H1 (cell line): ENCODE data around the gene OSTC. TPM values are rescaled to one million over a fixed set of nuclear protein-coding genes. Genes with fewer than 3 reads are reported as not detected.

Experiments used
- CTCF ChIA-PET: fragments of 300-600 bp; sonication (Branson Sonifier 250); formaldehyde crosslinking; loops from one replicate; lab custom pipeline; 2021; ENCODE audit not compliant: partially characterized antibody; lab: Charles Lee
- POLR2A ChIA-PET: fragments of 300-600 bp; sonication (Branson Sonifier 250); formaldehyde crosslinking; loops from one replicate; lab custom pipeline; 2021; ENCODE audit warnings: inconsistent platforms; ENCODE audit not compliant: partially characterized antibody; lab: Charles Lee
- DNase-seq, 2 experiments: peaks; one replicate each; pipeline versions ENCODE4 v3.0.0 to v3.0.0-alpha.2; 2010 to 2022; ENCODE audit warnings: low spot score in 2 of 2, low read depth in 1 of 2, mixed read lengths in 1 of 2
- FAIRE-seq: peaks from 2 replicates; lab custom pipeline; 2011; peaks lifted over from hg19 to GRCh38; lab: Jason Lieb, UNC
- H2AFZ ChIP-seq: 2 replicates; pipeline ENCODE4 v1.8.1; 2012; ENCODE audit warnings: low read length, inconsistent platforms
- H2AK5ac ChIP-seq: 2 replicates; pipeline ENCODE4 v1.6.1; 2013; ENCODE audit warnings: low read depth, low read length
- H2BK120ac ChIP-seq: replicated peaks from 2 replicates; pipeline ENCODE3; 2013; ENCODE audit warnings: low read depth, low read length, inconsistent platforms
- H2BK12ac ChIP-seq: 2 replicates; pipeline ENCODE4 v1.6.1; 2013; ENCODE audit warnings: low read depth, low read length
- H2BK15ac ChIP-seq: 2 replicates; pipeline ENCODE4 v1.6.1; 2013; ENCODE audit warnings: low read length
- H2BK20ac ChIP-seq: 2 replicates; pipeline ENCODE4 v1.6.1; 2013; ENCODE audit warnings: low read length
- H2BK5ac ChIP-seq: 2 replicates; pipeline ENCODE4 v1.6.1; 2013; ENCODE audit warnings: low read depth, low read length
- H3K14ac ChIP-seq: 2 replicates; pipeline ENCODE4 v1.6.1; 2013; ENCODE audit warnings: inconsistent platforms; ENCODE audit not compliant: insufficient read length
- H3K18ac ChIP-seq: 2 replicates; pipeline ENCODE4 v1.6.1; 2013; ENCODE audit warnings: low read length; ENCODE audit errors: extremely low read depth
- H3K23ac ChIP-seq: 2 replicates; pipeline ENCODE4 v1.6.1; 2013; ENCODE audit warnings: inconsistent platforms; ENCODE audit not compliant: insufficient read length
- H3K23me2 ChIP-seq: 2 replicates; pipeline ENCODE4 v1.6.1; 2013; ENCODE audit warnings: low read depth, low read length
- H3K27ac ChIP-seq: 2 replicates; pipeline ENCODE4 v1.6.1; 2011; ENCODE audit warnings: low read depth, low read length, inconsistent platforms
- H3K27me3 ChIP-seq, 4 experiments: replicated peaks in 1 of 4; 1 replicate in 1 of 4; 2 replicates in 3 of 4; pipeline versions ENCODE4 v1.6.1 to v1.8.1; 2011 to 2013; ENCODE audit warnings: low read length in 3 of 4, mild to moderate bottlenecking in 3 of 4, inconsistent platforms in 2 of 4, mixed read lengths in 2 of 4, moderate library complexity in 1 of 4; ENCODE audit not compliant: control insufficient read depth in 3 of 4, insufficient read depth in 3 of 4; ENCODE audit errors: extremely low read depth in 1 of 4
- H3K36me3 ChIP-seq, 4 experiments: 2 replicates each; pipeline versions ENCODE4 v1.6.1 to v1.8.1; 2011 to 2013; ENCODE audit warnings: mild to moderate bottlenecking in 4 of 4, low read length in 3 of 4, moderate library complexity in 2 of 4, control low read depth in 1 of 4, inconsistent platforms in 1 of 4; ENCODE audit not compliant: insufficient read depth in 4 of 4, control insufficient read depth in 2 of 4
- H3K4ac ChIP-seq: replicated peaks from 2 replicates; pipeline ENCODE3; 2013; ENCODE audit warnings: low read length, low read depth, mixed read lengths, inconsistent platforms; ENCODE audit not compliant: insufficient read length
- H3K4me1 ChIP-seq, 4 experiments: replicated peaks in 1 of 4; 1 replicate in 1 of 4; 2 replicates in 3 of 4; pipeline versions ENCODE4 v1.6.1 to v1.8.1; 2011 to 2013; ENCODE audit warnings: low read length in 3 of 4, inconsistent platforms in 2 of 4, mixed read lengths in 1 of 4; ENCODE audit not compliant: insufficient read depth in 4 of 4, control insufficient read depth in 3 of 4
- H3K4me2 ChIP-seq, 2 experiments: 2 replicates each; pipeline versions ENCODE4 v1.6.1 to v1.8.1; 2011 to 2013; ENCODE audit warnings: low read depth in 2 of 2, low read length in 2 of 2, control low read depth in 1 of 2, inconsistent platforms in 1 of 2, mild to moderate bottlenecking in 1 of 2; ENCODE audit not compliant: insufficient read depth in 1 of 2
- H3K4me3 ChIP-seq, 4 experiments: fragments of 200-600, 300-600 bp in 1 of 4; sonication (generic), shearing (Covaris generic), sonication (Bioruptor Twin) in 1 of 4; 2 replicates each; pipeline versions ENCODE4 v1.5.1 to v1.8.1; 2011 to 2016; ENCODE audit warnings: low read length in 4 of 4, low read depth in 3 of 4, control low read depth in 2 of 4, inconsistent platforms in 2 of 4, mild to moderate bottlenecking in 2 of 4, mixed read lengths in 1 of 4, moderate library complexity in 1 of 4; ENCODE audit not compliant: insufficient read depth in 2 of 4; ENCODE audit errors: extremely low read depth in 1 of 4
- H3K56ac ChIP-seq: replicated peaks from 2 replicates; pipeline ENCODE3; 2013; ENCODE audit warnings: low read depth, mild to moderate bottlenecking, mixed read lengths, low read length, inconsistent platforms; ENCODE audit not compliant: insufficient read length
- H3K79me1 ChIP-seq: 2 replicates; pipeline ENCODE4 v1.6.1; 2013; ENCODE audit warnings: low read depth, low read length, control low read depth
- H3K79me2 ChIP-seq, 2 experiments: 2 replicates each; pipeline versions ENCODE4 v1.6.1 to v1.8.1; 2012 to 2013; ENCODE audit warnings: low read length in 2 of 2, mild to moderate bottlenecking in 2 of 2, inconsistent platforms in 1 of 2; ENCODE audit not compliant: insufficient read depth in 2 of 2, control insufficient read depth in 1 of 2
- H3K9ac ChIP-seq, 4 experiments: replicated peaks in 1 of 4; 1 replicate in 1 of 4; 2 replicates in 3 of 4; pipeline versions ENCODE4 v1.6.1 to v1.8.1; 2011 to 2013; ENCODE audit warnings: low read depth in 3 of 4, low read length in 3 of 4, control low read depth in 2 of 4, mild to moderate bottlenecking in 2 of 4, moderate library complexity in 2 of 4, inconsistent platforms in 1 of 4; ENCODE audit errors: extremely low read depth in 1 of 4
- H3K9me3 ChIP-seq, 2 experiments: 2 replicates each; pipeline versions ENCODE4 v1.6.1 to v1.8.1; 2012 to 2013; ENCODE audit warnings: mild to moderate bottlenecking in 2 of 2, moderate library complexity in 2 of 2, control low read depth in 1 of 2, inconsistent platforms in 1 of 2, low read depth in 1 of 2, low read length in 1 of 2, mixed read lengths in 1 of 2; ENCODE audit not compliant: insufficient read depth in 2 of 2
- H4K20me1 ChIP-seq, 2 experiments: replicated peaks in 1 of 2; 2 replicates each; pipeline versions ENCODE3 to v1.8.1; 2011 to 2013; ENCODE audit warnings: inconsistent platforms in 2 of 2, low read length in 2 of 2, mild to moderate bottlenecking in 1 of 2; ENCODE audit not compliant: insufficient read depth in 2 of 2, control insufficient read depth in 1 of 2
- H4K5ac ChIP-seq: 2 replicates; pipeline ENCODE4 v1.6.1; 2013; ENCODE audit warnings: low read length, low read depth, mixed read lengths, inconsistent platforms; ENCODE audit not compliant: insufficient read length
- H4K8ac ChIP-seq: 2 replicates; pipeline ENCODE4 v1.8.0; 2013; ENCODE audit warnings: mild to moderate bottlenecking, moderate library complexity, low read length, inconsistent platforms; ENCODE audit not compliant: insufficient read depth; ENCODE audit errors: extremely low read depth
- H4K91ac ChIP-seq: replicated peaks from 2 replicates; pipeline ENCODE3; 2013; ENCODE audit warnings: low read length, mixed read lengths, inconsistent platforms; ENCODE audit not compliant: insufficient read length
- EP300 ChIP-seq, 2 experiments: IDR thresholded peaks; 1 replicate in 1 of 2; 2 replicates in 1 of 2; pipeline ENCODE4 v1.6.1; 2011 to 2012; ENCODE audit warnings: low read depth in 2 of 2, low read length in 2 of 2, mild to moderate bottlenecking in 2 of 2, borderline replicate concordance in 1 of 2, inconsistent platforms in 1 of 2, moderate library complexity in 1 of 2
- RAD21 ChIP-seq, 2 experiments: IDR thresholded peaks in 1 of 2; conservative IDR thresholded peaks in 1 of 2; 2 replicates each; pipeline ENCODE4 v1.6.1; 2011; ENCODE audit warnings: low read depth in 2 of 2, low read length in 2 of 2, improper control_type of control experiment in 1 of 2, inconsistent platforms in 1 of 2, mild to moderate bottlenecking in 1 of 2, moderate library complexity in 1 of 2
- WGBS, 2 experiments: shearing (Covaris generic) in 1 of 2; methylation state at CpG; one replicate each; pipeline versions ENCODE4 v1.1.6 to v1.1.7; 2013 to 2015; ENCODE audit warnings: low lambda C conversion rate in 2 of 2, mixed read lengths in 2 of 2, inconsistent platforms in 1 of 2, low coverage in 1 of 2, missing lambda C conversion rate in 1 of 2; ENCODE audit not compliant: insufficient replicate concordance in 2 of 2, insufficient coverage in 1 of 2, insufficient read length in 1 of 2; ENCODE audit errors: extremely low coverage in 1 of 2, missing lambda C conversion rate in 1 of 2; 5-methylcytosine and 5-hydroxymethylcytosine counted together
- polyA plus RNA-seq, 7 experiments: library from polyadenylated mRNA; depleted of rRNA in 3 of 7; stranded (reverse) in 5 of 7; unstranded in 2 of 7; fragments of >200 nt in 5 of 7; fragments of 200-250 nt in 2 of 7; gene quantifications; 1 replicate in 5 of 7; 2 replicates in 1 of 7; 4 replicates in 1 of 7; pipeline versions ENCODE4 v1.2.1 to v1.2.3, GENCODE V29; 2011 to 2013; ENCODE audit warnings: missing spikeins in 2 of 7, mixed read lengths in 2 of 7
- total RNA-seq: library from RNA; stranded (reverse); fragmentation: NEBNext Ultra II Directional; extraction: Animal tissue kit (Norgen Biotek cat#: 25700); gene quantifications from 2 replicates; pipeline ENCODE4 v1.2.1, GENCODE V29; 2021

OSTC gene
- total and polyA plus RNA-seq, 2 of the 8 experiments (the other 6 are each of a cell fraction or from before 2014, with no cell fraction given), result 165 to 176 TPM

DNA sequence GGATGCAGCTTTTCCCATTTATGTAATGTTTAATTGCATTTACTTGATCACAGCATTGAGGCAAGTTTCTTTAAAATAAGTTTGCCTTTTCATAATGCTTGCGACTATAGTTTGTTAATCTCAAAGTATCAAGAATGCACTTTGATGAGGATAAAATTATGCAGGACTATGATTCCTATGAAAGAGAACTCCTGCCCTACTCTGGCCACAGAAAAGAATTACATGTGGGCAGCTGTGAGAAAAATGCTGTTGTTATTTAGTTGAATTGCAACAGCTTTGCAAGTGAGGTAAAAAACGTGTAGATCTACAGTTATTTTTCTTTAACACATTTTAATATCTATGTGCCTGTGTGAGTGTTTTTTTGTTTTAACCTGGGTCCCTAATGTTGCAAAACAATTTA is 12.5 kb upstream of the OSTC start:
- CTCF ChIA-PET, result interaction anchor here (1.0 to 1.7 kb wide), 5 partner anchors 12 to 607 kb away, joined by 3 to 6 read pairs (median 4); partner anchors contain the start of gene OSTC
- peaks cover 0 to 2% of the 10 kb centered on the region in 2 experiments for H4K20me1 ChIP-seq
- H2AFZ ChIP-seq, result no peak overlapping the region
- no peak for TF ChIP-seq EP300 (IDR thresholded peaks at IDR 0.05; ENCODE audit: borderline replicate concordance in 1 of 2, low read depth in 2 of 2, low read length in 2 of 2)
- TF ChIP-seq RAD21 (IDR thresholded peaks at IDR 0.05 in 1 of 2, conservative IDR thresholded peaks at IDR 0.05 in 1 of 2; ENCODE audit: low read depth in 2 of 2, low read length in 2 of 2), result 0 out of 4 replicates have a peak, but pooled peaks of 1 of the 2 experiments have one; percentile 6
- 78% methylated on average over 2 of the region's 2 CpGs; no CpG with 5 or more reads in 1 of the 2 experiments for WGBS, 2 experiments
- no peaks in the 10 kb centered on the region for H3K79me2 ChIP-seq
- H2BK12ac ChIP-seq, result no peak overlapping the region
- DNase-seq, result no peak
- POLR2A ChIA-PET, result interaction anchor here (0.8 to 4.4 kb wide), 5 partner anchors 8 to 18 kb away, joined by 3 to 27 read pairs (median 4); partner anchors contain the start of gene RPL34
- FAIRE-seq, result no peak
- H3K23ac ChIP-seq, result no peak overlapping the region
- H4K5ac ChIP-seq, result no peak overlapping the region
- H3K27ac ChIP-seq, result no peak overlapping the region
- H2BK15ac ChIP-seq, result no peak overlapping the region
- H3K79me1 ChIP-seq, result no peaks in the 10 kb centered on the region
- H3K4me3 ChIP-seq, result no peak overlapping the region
- H2BK20ac ChIP-seq, result no peak overlapping the region
- no peaks in the 10 kb centered on the region for H3K4me1 ChIP-seq
- no peaks in the 10 kb centered on the region for H3K9me3 ChIP-seq
- H3K4me2 ChIP-seq, result no peak overlapping the region
- no peak overlapping the region for H2AK5ac ChIP-seq
- no peaks in the 10 kb centered on the region for H3K27me3 ChIP-seq
- no peak overlapping the region for H3K4ac ChIP-seq
- peaks cover 0 to 35% (median 16%) of the 10 kb centered on the region in 4 experiments; a peak in 6 of 8 replicates for H3K36me3 ChIP-seq
- H4K8ac ChIP-seq, result no peak overlapping the region
- H3K23me2 ChIP-seq, result no peaks in the 10 kb centered on the region
- no peak overlapping the region for H2BK120ac ChIP-seq
- H3K9ac ChIP-seq, result no peak overlapping the region
- H3K18ac ChIP-seq, result no peak overlapping the region
- no peak overlapping the region for H3K14ac ChIP-seq
- H3K56ac ChIP-seq, result no peak overlapping the region
- H4K91ac ChIP-seq, result no peak overlapping the region
- H2BK5ac ChIP-seq, result no peak overlapping the region
